Spleen (tissue), 11 donors: ENCODE measurements around the gene DCDC1. TPM values are rescaled to one million over a fixed set of nuclear protein-coding genes. Genes with fewer than 3 reads are reported as not detected.

Experiments used
- DNase-seq: peaks from one replicate; pipeline ENCODE4 v3.0.0-alpha.2; 2020
- H3K27ac ChIP-seq, 8 donors: fragments of 200-600 bp; sonication (generic) in 7 of 8; 1 replicate in 4 of 8; 2 replicates in 4 of 8; pipeline versions ENCODE4 v1.5.0 to v1.8.0; 2016 to 2021; ENCODE audit warnings: inconsistent platforms in 4 of 8, mild to moderate bottlenecking in 4 of 8, moderate library complexity in 1 of 8
- H3K27me3 ChIP-seq, 7 donors: fragments of 200-600 bp; sonication (generic) in 6 of 7; replicated peaks in 1 of 7; 1 replicate in 4 of 7; 2 replicates in 3 of 7; pipeline versions ENCODE4 v1.5.0 to v1.8.0; 2016 to 2021; ENCODE audit warnings: inconsistent platforms in 3 of 7, mild to moderate bottlenecking in 1 of 7
- H3K36me3 ChIP-seq, 6 donors: fragments of 200-600 bp; sonication (generic) in 5 of 6; 1 replicate in 4 of 6; 2 replicates in 2 of 6; pipeline versions ENCODE4 v1.5.0 to v1.8.0; 2016 to 2021; ENCODE audit warnings: inconsistent platforms in 2 of 6
- H3K4me1 ChIP-seq, 6 donors: fragments of 200-600 bp; sonication (generic) in 5 of 6; 1 replicate in 3 of 6; 2 replicates in 3 of 6; pipeline versions ENCODE4 v1.5.0 to v1.8.0; 2016 to 2021; ENCODE audit warnings: inconsistent platforms in 3 of 6
- H3K4me3 ChIP-seq, 8 donors: fragments of 200-600 bp; sonication (generic) in 7 of 8; 1 replicate in 4 of 8; 2 replicates in 4 of 8; pipeline versions ENCODE4 v1.5.0 to v1.8.0; 2016 to 2021; ENCODE audit warnings: inconsistent platforms in 4 of 8, mild to moderate bottlenecking in 4 of 8, moderate library complexity in 2 of 8
- H3K9me3 ChIP-seq, 8 donors: fragments of 200-600 bp; sonication (generic) in 7 of 8; 1 replicate in 4 of 8; 2 replicates in 4 of 8; pipeline versions ENCODE4 v1.5.0 to v1.8.0; 2016 to 2021; ENCODE audit warnings: inconsistent platforms in 4 of 8
- POLR2A ChIP-seq, 3 donors: fragments of 450-650 bp; IDR thresholded peaks; one replicate each; pipeline ENCODE4 v1.5.1; 2017; ENCODE audit warnings: antibody characterized with exemption in 3 of 3, mild to moderate bottlenecking in 1 of 3
- POLR2AphosphoS5 ChIP-seq, 3 donors: sonication (generic); formaldehyde crosslinking; IDR thresholded peaks; one replicate each; pipeline ENCODE4 v1.5.1; 2017; ENCODE audit warnings: antibody characterized with exemption in 3 of 3
- WGBS, 5 donors: extraction: QIAGEN DNeasy Blood & Tissue Kit in 3 of 5; methylation state at CpG; one replicate each; pipeline versions ENCODE4 v1.1.5 to v1.1.7; 2013 to 2018; 5-methylcytosine and 5-hydroxymethylcytosine counted together
- intact Hi-C: fragments of 100-400 bp; cut with DNase I; formaldehyde crosslinking; loops from one replicate; pipeline ENCODE4 v1.15.0; 2023; ENCODE audit warnings: low total_unique reads
- polyA plus RNA-seq, 3 donors: library from polyadenylated mRNA; stranded (reverse); fragments of 200-250 nt; gene quantifications; one replicate each; pipeline ENCODE4 v1.2.1, GENCODE V29; 2013
- total RNA-seq, 7 donors: library from RNA; depleted of rRNA in 3 of 7; stranded (reverse); fragments of >200 nt in 3 of 7; fragmentation: NEBNext Ultra II Directional in 4 of 7; extraction: Animal tissue kit (Norgen Biotek cat#: 25700) in 4 of 7; gene quantifications; one replicate each; pipeline versions ENCODE4 v1.1.0 to v1.2.1, GENCODE V29; 2016 to 2021
- TF ChIP-seq, protein P1 (sequence below), 11 experiments: fragments of 200-600 bp in 7 of 11; fragments of 450-650 bp in 4 of 11; sonication (generic) in 4 of 11; IDR thresholded peaks in 8 of 11; conservative IDR thresholded peaks in 3 of 11; 1 replicate in 7 of 11; 2 replicates in 4 of 11; pipeline versions ENCODE4 v1.4.0 to v1.8.0; 2016 to 2021; ENCODE audit warnings: antibody characterized with exemption in 11 of 11, inconsistent platforms in 4 of 11, mild to moderate bottlenecking in 1 of 11
- donor health status: healthy with polysubstance abuse.
- donor health status: DM: no; HTN: no; CAD: no; lungs with moderate emphysema.
- donor health status: DM: no; HTN: no; CAD: no.
- donor health status: Bipolar disorder and iron deficiency.
- donor health status: healthy.
- donor health status: DM: no; HTN: no; CAD: no.
- donor health status: DM: yes; HTN: yes; CAD: no.

Gene DCDC1
- total and polyA plus RNA-seq, 10 donors: 0.03 to 0.88 (median 0.25) TPM; not detected in 6

DNA sequence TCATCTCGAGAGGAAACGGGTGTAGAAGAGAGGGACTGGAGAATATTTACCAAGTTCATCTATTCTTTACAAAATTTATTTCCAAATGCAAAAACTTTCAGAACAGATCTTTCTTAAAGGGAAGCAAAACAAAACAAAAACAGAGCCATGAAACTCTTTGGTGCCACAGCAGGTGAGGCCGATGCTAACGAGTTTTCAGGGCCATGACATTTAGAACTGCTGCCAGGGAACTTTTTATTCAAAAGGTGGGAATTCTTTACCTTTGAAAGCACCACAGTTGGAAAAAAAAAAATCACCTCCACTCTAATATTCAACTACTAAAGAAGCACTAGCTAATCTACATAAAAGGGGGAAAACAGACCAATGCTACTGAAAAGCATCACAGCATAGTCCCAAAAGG is 230.1 kb downstream of the DCDC1 start:
- Histone ChIP-seq H3K27ac (no peak overlapping the region), H3K27me3 (peaks cover 0 to 4% (median 0%) of the 10 kb centered on the region in 7 donors), H3K4me3 (no peak overlapping the region), H3K4me1 (no peaks in the 10 kb centered on the region), H3K36me3 (no peaks in the 10 kb centered on the region), H3K9me3 (no peaks in the 10 kb centered on the region)
- TF ChIP-seq POLR2AphosphoS5 (IDR thresholded peaks at IDR 0.05) (no peak), POLR2A (IDR thresholded peaks at IDR 0.05) (no peak)
- TF ChIP-seq, protein P1, sequence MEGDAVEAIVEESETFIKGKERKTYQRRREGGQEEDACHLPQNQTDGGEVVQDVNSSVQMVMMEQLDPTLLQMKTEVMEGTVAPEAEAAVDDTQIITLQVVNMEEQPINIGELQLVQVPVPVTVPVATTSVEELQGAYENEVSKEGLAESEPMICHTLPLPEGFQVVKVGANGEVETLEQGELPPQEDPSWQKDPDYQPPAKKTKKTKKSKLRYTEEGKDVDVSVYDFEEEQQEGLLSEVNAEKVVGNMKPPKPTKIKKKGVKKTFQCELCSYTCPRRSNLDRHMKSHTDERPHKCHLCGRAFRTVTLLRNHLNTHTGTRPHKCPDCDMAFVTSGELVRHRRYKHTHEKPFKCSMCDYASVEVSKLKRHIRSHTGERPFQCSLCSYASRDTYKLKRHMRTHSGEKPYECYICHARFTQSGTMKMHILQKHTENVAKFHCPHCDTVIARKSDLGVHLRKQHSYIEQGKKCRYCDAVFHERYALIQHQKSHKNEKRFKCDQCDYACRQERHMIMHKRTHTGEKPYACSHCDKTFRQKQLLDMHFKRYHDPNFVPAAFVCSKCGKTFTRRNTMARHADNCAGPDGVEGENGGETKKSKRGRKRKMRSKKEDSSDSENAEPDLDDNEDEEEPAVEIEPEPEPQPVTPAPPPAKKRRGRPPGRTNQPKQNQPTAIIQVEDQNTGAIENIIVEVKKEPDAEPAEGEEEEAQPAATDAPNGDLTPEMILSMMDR (IDR thresholded peaks at IDR 0.05 in 8 of 11, conservative IDR thresholded peaks at IDR 0.05 in 3 of 11): no peak
- intact Hi-C loops: no loop called here
- no peak for DNase-seq
- 74 to 88% (median 81%) methylated on average over 4 of the region's 4 CpGs for WGBS, 5 donors

DNA sequence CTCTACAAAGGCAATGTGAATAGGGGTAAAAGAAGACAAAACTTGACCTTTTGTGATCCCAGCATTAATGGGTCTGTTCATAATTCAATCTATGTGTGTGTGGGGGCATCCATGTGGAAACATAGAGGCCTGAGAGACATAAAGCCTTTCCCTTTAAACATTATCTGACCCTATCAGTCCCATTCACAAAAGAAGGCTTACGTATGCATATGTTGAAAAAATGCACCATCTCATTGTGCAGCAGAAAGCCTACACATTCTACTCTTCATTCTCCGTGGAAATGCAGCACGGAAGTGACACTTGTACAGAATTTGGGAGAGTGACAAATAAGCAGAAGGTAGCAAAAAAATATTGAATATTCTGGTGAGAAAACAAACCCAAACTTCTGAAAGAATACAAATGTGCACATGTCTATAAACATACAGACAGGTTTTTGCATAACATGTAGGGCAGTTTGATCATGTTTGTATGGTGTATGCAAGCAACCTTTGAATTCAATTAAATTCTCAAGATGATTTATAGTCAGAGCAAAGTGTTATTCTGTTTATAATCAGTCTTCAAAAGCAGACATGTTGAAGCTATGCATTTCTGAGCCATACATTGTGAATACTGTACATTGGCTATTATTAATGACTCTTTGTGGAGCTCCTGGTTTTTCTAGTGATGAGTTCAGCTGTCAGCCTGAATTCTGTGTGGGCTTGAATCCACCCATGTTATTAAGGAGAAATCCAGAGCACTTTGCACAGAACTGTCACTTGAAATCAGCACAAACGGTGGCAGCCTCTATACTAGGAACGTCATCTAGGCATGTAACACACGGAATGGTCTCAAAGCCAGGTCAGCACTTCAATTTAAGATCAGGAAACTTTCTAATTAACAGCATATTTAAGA is 236.8 kb downstream of the DCDC1 start:
- H3K4me1 ChIP-seq: no peaks in the 10 kb centered on the region
- no peak overlapping the region for H3K27ac ChIP-seq
- no peak overlapping the region for H3K4me3 ChIP-seq
- H3K9me3 ChIP-seq: no peaks in the 10 kb centered on the region
- intact Hi-C loops: no loop called here
- DNase-seq: no peak
- TF ChIP-seq, protein P1 (IDR thresholded peaks at IDR 0.05 in 8 of 11, conservative IDR thresholded peaks at IDR 0.05 in 3 of 11): no peak
- TF ChIP-seq POLR2AphosphoS5 (IDR thresholded peaks at IDR 0.05) (no peak), POLR2A (IDR thresholded peaks at IDR 0.05) (no peak)
- no peaks in the 10 kb centered on the region for H3K36me3 ChIP-seq
- 74 to 85% (median 76%) methylated on average over 6 of the region's 6 CpGs for WGBS, 5 donors
- no peaks in the 10 kb centered on the region for H3K27me3 ChIP-seq

DNA sequence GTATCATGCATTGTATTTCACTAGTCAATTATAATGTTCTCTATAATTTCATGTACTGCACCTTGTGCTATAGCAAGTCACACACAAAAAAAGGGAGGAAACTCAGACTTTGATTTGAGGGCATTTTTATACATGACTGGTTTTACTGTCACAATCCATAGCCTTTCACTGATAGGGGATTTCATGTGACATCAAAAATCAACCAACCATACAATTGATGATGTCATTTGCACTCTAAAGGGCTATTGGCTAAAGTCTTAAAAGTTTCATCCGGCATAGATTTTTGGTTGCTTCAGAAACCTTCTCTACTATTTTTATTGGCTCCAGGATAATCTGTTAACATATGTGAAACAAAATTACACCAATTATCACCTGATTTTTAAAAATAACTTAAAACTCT is 237.8 kb downstream of the DCDC1 start:
- no peak overlapping the region for H3K4me3 ChIP-seq
- no peaks in the 10 kb centered on the region for H3K9me3 ChIP-seq
- H3K4me1 ChIP-seq: no peaks in the 10 kb centered on the region
- H3K36me3 ChIP-seq: no peaks in the 10 kb centered on the region
- no peaks in the 10 kb centered on the region for H3K27me3 ChIP-seq
- no peak for DNase-seq
- TF ChIP-seq, protein P1 (IDR thresholded peaks at IDR 0.05 in 8 of 11, conservative IDR thresholded peaks at IDR 0.05 in 3 of 11): no peak
- TF ChIP-seq POLR2A (IDR thresholded peaks at IDR 0.05) (no peak), POLR2AphosphoS5 (IDR thresholded peaks at IDR 0.05) (no peak)
- intact Hi-C loops: no loop called here
- 4 to 93% (median 52%) methylated on average over 1 of the region's 1 CpG for WGBS, 5 donors
- H3K27ac ChIP-seq: no peak overlapping the region

DNA sequence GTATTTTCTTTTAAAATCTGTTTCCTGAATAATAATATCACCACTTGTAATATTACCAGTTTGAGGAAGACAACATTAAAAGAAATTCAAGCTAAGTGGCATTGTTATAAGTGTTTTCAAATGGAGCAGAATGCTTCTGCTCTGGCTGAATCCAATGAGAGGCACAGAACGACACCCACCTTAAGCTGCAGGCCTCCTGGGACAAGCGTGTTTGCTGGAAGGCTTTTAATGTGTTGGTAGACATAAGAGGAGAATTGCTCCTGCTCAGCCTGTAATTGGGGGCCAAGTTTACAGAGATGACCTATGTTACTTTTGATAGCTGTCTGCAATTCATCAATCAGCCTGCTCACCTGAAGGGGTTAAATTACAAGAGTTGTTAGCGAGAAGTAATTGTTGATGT is 242.2 kb downstream of the DCDC1 start:
- H3K4me1 ChIP-seq: no peaks in the 10 kb centered on the region
- H3K36me3 ChIP-seq: no peaks in the 10 kb centered on the region
- H3K4me3 ChIP-seq: no peak overlapping the region
- 65 to 79% (median 74%) methylated on average over 3 of the region's 3 CpGs for WGBS, 5 donors
- DNase-seq: no peak
- peaks cover 0 to 19% (median 8%) of the 10 kb centered on the region in 8 donors for H3K9me3 ChIP-seq
- H3K27me3 ChIP-seq: no peaks in the 10 kb centered on the region
- intact Hi-C loops: no loop called here
- H3K27ac ChIP-seq: no peak overlapping the region
- TF ChIP-seq POLR2A (IDR thresholded peaks at IDR 0.05) (no peak), POLR2AphosphoS5 (IDR thresholded peaks at IDR 0.05) (no peak)
- TF ChIP-seq, protein P1 (IDR thresholded peaks at IDR 0.05 in 8 of 11, conservative IDR thresholded peaks at IDR 0.05 in 3 of 11): no peak
